ENCODE data around the gene RIN1.
"Not testable (repeated sequence)": the region's sequence is repeated elsewhere in the genome, so short reads cannot be mapped to it uniquely, and the experiment has no call there.

DNA sequence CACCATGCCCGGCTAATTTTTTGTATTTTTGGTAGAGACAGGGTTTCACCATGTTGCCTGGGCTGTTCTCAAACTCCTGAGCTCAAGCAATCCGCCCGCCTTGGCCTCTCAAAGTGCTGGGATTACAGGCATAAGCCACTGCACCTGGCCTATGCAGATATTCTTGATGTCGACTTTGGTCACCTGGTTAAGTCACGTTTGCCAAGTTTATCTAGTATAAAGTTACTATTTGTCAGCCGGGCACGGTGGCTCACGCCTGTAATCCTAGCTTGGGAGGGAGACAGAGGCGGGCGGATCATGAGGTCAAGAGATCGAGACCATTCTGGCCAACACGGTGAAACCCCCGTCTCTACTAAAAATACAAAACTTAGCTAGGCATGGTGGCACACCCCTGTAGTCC, 48.1 kb upstream of the RIN1 start:
- not testable (repeated sequence) for TF ChIP-seq ISL1 (CRISPR knock-in tag; IDR thresholded peaks at IDR 0.05); ESRRG (CRISPR knock-in tag; IDR thresholded peaks at IDR 0.05); ZFP30 (CRISPR knock-in tag; IDR thresholded peaks at IDR 0.05); BACH2 (CRISPR knock-in tag; IDR thresholded peaks at IDR 0.05; ENCODE audit: borderline replicate concordance); ZNF565 (CRISPR knock-in tag; conservative IDR thresholded peaks at IDR 0.05; ENCODE audit: low read depth); PPARA (CRISPR knock-in tag; IDR thresholded peaks at IDR 0.05; ENCODE audit: borderline replicate concordance)
- TF ChIP-seq, protein P1, sequence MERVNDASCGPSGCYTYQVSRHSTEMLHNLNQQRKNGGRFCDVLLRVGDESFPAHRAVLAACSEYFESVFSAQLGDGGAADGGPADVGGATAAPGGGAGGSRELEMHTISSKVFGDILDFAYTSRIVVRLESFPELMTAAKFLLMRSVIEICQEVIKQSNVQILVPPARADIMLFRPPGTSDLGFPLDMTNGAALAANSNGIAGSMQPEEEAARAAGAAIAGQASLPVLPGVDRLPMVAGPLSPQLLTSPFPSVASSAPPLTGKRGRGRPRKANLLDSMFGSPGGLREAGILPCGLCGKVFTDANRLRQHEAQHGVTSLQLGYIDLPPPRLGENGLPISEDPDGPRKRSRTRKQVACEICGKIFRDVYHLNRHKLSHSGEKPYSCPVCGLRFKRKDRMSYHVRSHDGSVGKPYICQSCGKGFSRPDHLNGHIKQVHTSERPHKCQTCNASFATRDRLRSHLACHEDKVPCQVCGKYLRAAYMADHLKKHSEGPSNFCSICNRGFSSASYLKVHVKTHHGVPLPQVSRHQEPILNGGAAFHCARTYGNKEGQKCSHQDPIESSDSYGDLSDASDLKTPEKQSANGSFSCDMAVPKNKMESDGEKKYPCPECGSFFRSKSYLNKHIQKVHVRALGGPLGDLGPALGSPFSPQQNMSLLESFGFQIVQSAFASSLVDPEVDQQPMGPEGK (CRISPR knock-in tag; IDR thresholded peaks at IDR 0.05; ENCODE audit: borderline replicate concordance): not testable (repeated sequence)
- TF ChIP-seq, protein P2, sequence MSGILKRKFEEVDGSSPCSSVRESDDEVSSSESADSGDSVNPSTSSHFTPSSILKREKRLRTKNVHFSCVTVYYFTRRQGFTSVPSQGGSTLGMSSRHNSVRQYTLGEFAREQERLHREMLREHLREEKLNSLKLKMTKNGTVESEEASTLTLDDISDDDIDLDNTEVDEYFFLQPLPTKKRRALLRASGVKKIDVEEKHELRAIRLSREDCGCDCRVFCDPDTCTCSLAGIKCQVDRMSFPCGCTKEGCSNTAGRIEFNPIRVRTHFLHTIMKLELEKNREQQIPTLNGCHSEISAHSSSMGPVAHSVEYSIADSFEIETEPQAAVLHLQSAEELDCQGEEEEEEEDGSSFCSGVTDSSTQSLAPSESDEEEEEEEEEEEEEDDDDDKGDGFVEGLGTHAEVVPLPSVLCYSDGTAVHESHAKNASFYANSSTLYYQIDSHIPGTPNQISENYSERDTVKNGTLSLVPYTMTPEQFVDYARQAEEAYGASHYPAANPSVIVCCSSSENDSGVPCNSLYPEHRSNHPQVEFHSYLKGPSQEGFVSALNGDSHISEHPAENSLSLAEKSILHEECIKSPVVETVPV (CRISPR knock-in tag; IDR thresholded peaks at IDR 0.05): not testable (repeated sequence)

Data from SK-N-SH treated with all-trans-retinoic acid at 6 μM for 48 hours (cell line).